Natural killer cell (primary cell): ENCODE results near the gene METTL16. TPM values are rescaled to one million over a fixed set of nuclear protein-coding genes. Genes with fewer than 3 reads are reported as not detected.

ENCODE experiments used
- ATAC-seq, 3 donors: fragments of 150-1000 bp in 2 of 3; fragments of 200-7000 bp in 1 of 3; cut with Tn5 transposase; 1 replicate in 1 of 3; 2 replicates in 2 of 3; pipeline ENCODE4 v1.10.0; 2021; ENCODE audit warnings: mild to moderate bottlenecking in 2 of 3, moderate library complexity in 2 of 3
- DNase-seq, 2 donors: peaks; one replicate each; pipeline versions ENCODE4 v3.0.0 to v3.0.0-alpha.2; 2013 to 2021; ENCODE audit warnings: mixed read lengths in 1 of 2
- H3K27ac ChIP-seq: one replicate; pipeline ENCODE4 v1.5.1; 2013; ENCODE audit warnings: mild to moderate bottlenecking, low read length
- H3K27me3 ChIP-seq: one replicate; pipeline ENCODE4 v1.6.1; 2013; ENCODE audit warnings: low read length; ENCODE audit not compliant: control insufficient read depth, insufficient read depth
- H3K36me3 ChIP-seq: one replicate; pipeline ENCODE4 v1.6.1; 2013; ENCODE audit warnings: low read length; ENCODE audit not compliant: control insufficient read depth, insufficient read depth
- H3K4me1 ChIP-seq: one replicate; pipeline ENCODE4 v1.6.1; 2013; ENCODE audit warnings: low read length; ENCODE audit not compliant: control insufficient read depth, insufficient read depth
- H3K4me3 ChIP-seq: one replicate; pipeline ENCODE4 v1.5.1; 2013; ENCODE audit warnings: low read length
- H3K9me3 ChIP-seq: one replicate; pipeline ENCODE4 v1.6.1; 2013; ENCODE audit warnings: low read length; ENCODE audit not compliant: control insufficient read depth, insufficient read depth
- H3K27ac Mint-ChIP-seq, 2 donors: one replicate each; pipeline ENCODE4 v1.8.0; 2022; ENCODE audit warnings: mild to moderate bottlenecking in 2 of 2, mixed read lengths in 2 of 2, moderate library complexity in 1 of 2
- H3K27me3 Mint-ChIP-seq, 2 donors: one replicate each; pipeline ENCODE4 v1.8.0; 2022; ENCODE audit warnings: low read depth in 2 of 2, mixed read lengths in 2 of 2
- H3K36me3 Mint-ChIP-seq: one replicate; pipeline ENCODE4 v1.8.0; 2022; ENCODE audit warnings: mixed read lengths
- H3K4me1 Mint-ChIP-seq, 2 donors: one replicate each; pipeline ENCODE4 v1.8.0; 2022; ENCODE audit warnings: mixed read lengths in 2 of 2
- H3K4me3 Mint-ChIP-seq: one replicate; pipeline ENCODE4 v1.8.0; 2022; ENCODE audit warnings: mild to moderate bottlenecking, moderate library complexity, mixed read lengths
- H3K9me3 Mint-ChIP-seq, 2 donors: one replicate each; pipeline ENCODE4 v1.8.0; 2022; ENCODE audit warnings: mixed read lengths in 2 of 2
- WGBS: methylation state at CpG from one replicate; pipeline ENCODE4 v1.1.7; 2013; ENCODE audit warnings: missing lambda C conversion rate; ENCODE audit not compliant: insufficient coverage; 5-methylcytosine and 5-hydroxymethylcytosine counted together
- intact Hi-C: fragments of 100-400 bp; cut with micrococcal nuclease; formaldehyde crosslinking; loops from one replicate; pipeline ENCODE4 v1.14.2; 2022
- total RNA-seq, 4 donors: library from RNA; stranded (reverse); fragments of 120-200 nt in 1 of 4; gene quantifications; one replicate each; pipeline versions ENCODE4 v1.2.3 to v1.2.4, GENCODE V29; 2013 to 2022
- TF ChIP-seq, protein P1 (sequence below): fragments of 200-600 bp; IDR thresholded peaks from one replicate; pipeline ENCODE4 v1.8.0; 2022; ENCODE audit warnings: antibody characterized with exemption

Gene METTL16
- total RNA-seq, 3 donors from 2014 or later (not counting 1 experiment from before 2014, with no cell fraction given), result 27.9 to 36.9 (median 32.0) TPM

DNA sequence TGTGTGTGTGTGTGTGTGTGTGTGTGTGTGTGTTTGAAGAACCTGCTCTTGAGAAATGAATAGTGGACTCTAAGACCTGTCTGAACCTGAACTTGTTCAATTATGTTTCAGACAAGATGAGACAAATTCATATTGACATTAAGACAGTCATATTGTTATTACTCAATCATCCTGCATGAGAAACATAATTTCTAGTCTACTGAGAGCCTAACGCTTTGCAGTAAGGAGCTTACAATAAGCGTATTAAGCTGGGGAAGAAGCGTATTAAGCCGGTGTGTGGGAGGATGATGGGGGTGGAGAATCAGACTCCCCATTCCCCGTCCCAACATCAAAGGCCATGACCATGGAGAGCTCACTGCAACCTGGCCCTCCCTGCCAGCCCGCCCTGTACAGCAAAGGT is 88.4 kb downstream of the METTL16 start:
- TF ChIP-seq, protein P1, sequence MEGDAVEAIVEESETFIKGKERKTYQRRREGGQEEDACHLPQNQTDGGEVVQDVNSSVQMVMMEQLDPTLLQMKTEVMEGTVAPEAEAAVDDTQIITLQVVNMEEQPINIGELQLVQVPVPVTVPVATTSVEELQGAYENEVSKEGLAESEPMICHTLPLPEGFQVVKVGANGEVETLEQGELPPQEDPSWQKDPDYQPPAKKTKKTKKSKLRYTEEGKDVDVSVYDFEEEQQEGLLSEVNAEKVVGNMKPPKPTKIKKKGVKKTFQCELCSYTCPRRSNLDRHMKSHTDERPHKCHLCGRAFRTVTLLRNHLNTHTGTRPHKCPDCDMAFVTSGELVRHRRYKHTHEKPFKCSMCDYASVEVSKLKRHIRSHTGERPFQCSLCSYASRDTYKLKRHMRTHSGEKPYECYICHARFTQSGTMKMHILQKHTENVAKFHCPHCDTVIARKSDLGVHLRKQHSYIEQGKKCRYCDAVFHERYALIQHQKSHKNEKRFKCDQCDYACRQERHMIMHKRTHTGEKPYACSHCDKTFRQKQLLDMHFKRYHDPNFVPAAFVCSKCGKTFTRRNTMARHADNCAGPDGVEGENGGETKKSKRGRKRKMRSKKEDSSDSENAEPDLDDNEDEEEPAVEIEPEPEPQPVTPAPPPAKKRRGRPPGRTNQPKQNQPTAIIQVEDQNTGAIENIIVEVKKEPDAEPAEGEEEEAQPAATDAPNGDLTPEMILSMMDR, result no peak
- 88% methylated on average over 5 of the region's 6 CpGs for WGBS
- Mint-ChIP-seq H3K27ac (no peak overlapping the region), H3K27me3 (no peaks in the 10 kb centered on the region), H3K4me1 (peaks cover 0 to 4% of the 10 kb centered on the region in 2 donors), H3K9me3 (no peaks in the 10 kb centered on the region), H3K4me3 (no peak overlapping the region), H3K36me3 (peaks cover 7% of the 10 kb centered on the region)
- no peaks in the 10 kb centered on the region for H3K9me3 ChIP-seq
- DNase-seq, result no peak
- ATAC-seq, result no peak
- no peak overlapping the region for H3K4me3 ChIP-seq
- no peak overlapping the region for H3K27ac ChIP-seq
- H3K4me1 ChIP-seq, result no peaks in the 10 kb centered on the region
- no peaks in the 10 kb centered on the region for H3K27me3 ChIP-seq
- H3K36me3 ChIP-seq, result peaks cover 31% of the 10 kb centered on the region
- intact Hi-C loops, result no loop called here

DNA sequence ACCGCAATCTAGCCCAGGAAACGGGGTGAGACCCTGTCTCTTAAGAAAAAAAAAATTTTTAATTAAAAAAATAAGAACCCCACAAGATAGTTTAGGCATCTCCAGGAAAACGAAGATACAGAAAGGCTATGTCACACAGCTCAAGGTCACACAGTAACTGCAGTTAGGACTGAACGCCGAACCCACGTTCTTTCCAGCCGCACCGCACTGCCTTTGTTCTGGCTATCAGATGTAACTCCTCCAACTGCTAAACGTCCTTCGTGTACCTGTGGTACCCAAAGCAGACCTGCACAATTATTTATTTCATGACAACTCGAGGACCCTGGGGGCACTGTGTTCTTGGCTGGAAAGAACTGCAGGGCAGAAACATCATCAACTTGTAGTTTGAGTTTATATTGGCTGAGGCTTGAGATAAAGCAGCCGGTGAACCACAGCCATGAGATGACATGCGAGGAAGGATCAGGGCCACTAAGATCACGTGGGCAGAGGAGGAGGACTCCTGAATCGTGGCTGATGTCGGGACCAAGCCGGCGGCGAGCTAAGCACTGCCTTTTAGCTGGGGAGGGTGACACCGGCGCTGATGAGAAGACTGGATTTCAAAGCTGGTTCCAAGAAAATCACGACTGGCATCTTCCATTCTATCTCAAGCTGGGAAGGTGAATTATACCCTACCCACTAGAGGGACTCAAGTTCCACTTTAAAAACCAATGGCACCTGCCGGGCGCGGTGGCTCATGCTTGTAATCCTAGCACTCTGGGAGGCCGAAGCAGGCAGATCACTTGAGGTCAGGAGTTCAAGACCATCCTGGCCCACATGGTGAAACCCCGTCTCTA is 90.2 kb downstream of the METTL16 start:
- DNase-seq (no peak), ATAC-seq (no peak)
- H3K27ac ChIP-seq, result no peak overlapping the region
- WGBS, result 95% methylated on average over 27 of the region's 27 CpGs
- H3K4me1 ChIP-seq, result no peaks in the 10 kb centered on the region
- Mint-ChIP-seq H3K4me1 (peaks cover 0 to 4% of the 10 kb centered on the region in 2 donors), H3K36me3 (peaks cover 7% of the 10 kb centered on the region), H3K9me3 (no peaks in the 10 kb centered on the region), H3K27ac (no peak overlapping the region), H3K4me3 (no peak overlapping the region), H3K27me3 (no peaks in the 10 kb centered on the region)
- TF ChIP-seq, protein P1, result no peak
- H3K9me3 ChIP-seq, result no peaks in the 10 kb centered on the region
- H3K4me3 ChIP-seq, result no peak overlapping the region
- intact Hi-C loops, result no loop called here
- H3K36me3 ChIP-seq, result peaks cover 31% of the 10 kb centered on the region
- no peaks in the 10 kb centered on the region for H3K27me3 ChIP-seq

DNA sequence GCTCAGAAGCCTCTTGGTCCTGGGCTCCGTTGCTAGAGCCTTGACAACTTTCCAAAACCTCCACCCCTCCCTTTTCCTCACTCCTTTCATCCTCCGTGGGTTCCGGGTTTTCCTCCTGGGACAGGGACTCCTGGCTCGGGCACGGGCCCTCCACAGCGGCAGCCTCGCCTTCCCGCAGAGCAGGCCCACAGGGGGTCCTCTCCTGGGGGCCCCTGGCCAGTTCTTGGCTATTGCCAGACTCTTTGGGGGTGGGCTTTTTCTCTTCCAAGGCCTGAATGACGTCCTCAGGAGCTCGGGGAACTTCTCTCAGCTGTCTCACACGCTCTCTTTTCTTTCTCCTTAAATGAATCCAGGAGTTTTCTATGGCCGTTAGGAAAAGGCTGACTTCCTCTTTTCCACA is 91.5 kb downstream of the METTL16 start:
- 95% methylated on average over 11 of the region's 12 CpGs for WGBS
- no peaks in the 10 kb centered on the region for H3K9me3 Mint-ChIP-seq

More for the DNA sequence above, 91.5 kb downstream of the METTL16 start:
- peaks cover 29% of the 10 kb centered on the region for H3K36me3 ChIP-seq
- Mint-ChIP-seq H3K27ac (no peak overlapping the region), H3K4me1 (no peaks in the 10 kb centered on the region), H3K36me3 (peaks cover 2% of the 10 kb centered on the region), H3K4me3 (no peak overlapping the region), H3K27me3 (no peaks in the 10 kb centered on the region)
- H3K27ac ChIP-seq, result no peak overlapping the region
- no peaks in the 10 kb centered on the region for H3K9me3 ChIP-seq
- TF ChIP-seq, protein P1, result no peak
- DNase-seq, result no peak
- H3K4me3 ChIP-seq, result no peak overlapping the region
- no peaks in the 10 kb centered on the region for H3K4me1 ChIP-seq
- H3K27me3 ChIP-seq, result no peaks in the 10 kb centered on the region
- ATAC-seq, result no peak
- intact Hi-C loops, result no loop called here
